ENCODE data around the gene CLPSL2. TPM values are rescaled to one million over a fixed set of nuclear protein-coding genes. Genes with fewer than 3 reads are reported as not detected.

The CLPSL2 gene
- total RNA-seq, 2 donors from 2014 or later, result 1.1 to 2.1 TPM

DNA sequence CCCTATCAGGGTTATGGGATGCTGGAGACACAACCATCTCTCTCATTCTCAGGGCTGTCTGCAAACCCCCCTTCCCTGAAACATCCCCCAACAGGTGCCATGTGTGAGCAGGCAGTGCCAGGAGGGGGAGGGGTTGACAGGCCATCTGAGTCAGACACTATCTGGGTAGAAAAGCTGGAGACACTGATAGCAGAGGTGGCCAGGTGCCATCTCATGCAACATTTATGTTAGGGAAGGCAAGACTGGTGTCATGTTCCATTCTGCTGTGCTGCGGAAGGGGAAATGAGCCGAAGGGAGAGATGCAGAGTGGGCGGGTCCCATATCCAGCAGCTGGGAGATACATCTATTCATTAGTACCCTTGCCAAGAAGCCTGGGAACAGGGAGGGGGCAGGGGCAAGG lies 32.3 kb downstream of the CLPSL2 start:
- Mint-ChIP-seq H3K27me3 (ENCODE audit: insufficient read depth) (peaks cover 3% of the 10 kb centered on the region), H3K36me3 (ENCODE audit: low read depth) (no peaks in the 10 kb centered on the region), H3K4me1 (no peaks in the 10 kb centered on the region), H3K9me3 (no peaks in the 10 kb centered on the region), H3K4me3 (no peak overlapping the region), H3K27ac (no peak overlapping the region)
- Histone ChIP-seq H3K36me3 (ENCODE audit: control insufficient read depth, insufficient read depth, low read length) (no peaks in the 10 kb centered on the region), H3K9me3 (ENCODE audit: control insufficient read depth, low read length) (no peaks in the 10 kb centered on the region), H3K4me3 (ENCODE audit: low read length) (no peak overlapping the region), H3K27ac (ENCODE audit: low read depth, low read length) (no peak overlapping the region), H3K9ac (ENCODE audit: extremely low read depth, low read length, poor library complexity, severe bottlenecking) (no peak overlapping the region), H3K4me1 (ENCODE audit: control insufficient read depth, insufficient read depth, low read length) (no peaks in the 10 kb centered on the region), H3K27me3 (ENCODE audit: control insufficient read depth, insufficient read depth, low read length, poor library complexity, severe bottlenecking) (peaks cover 7% of the 10 kb centered on the region)
- no peak for DNase-seq
- TF ChIP-seq, protein P1, sequence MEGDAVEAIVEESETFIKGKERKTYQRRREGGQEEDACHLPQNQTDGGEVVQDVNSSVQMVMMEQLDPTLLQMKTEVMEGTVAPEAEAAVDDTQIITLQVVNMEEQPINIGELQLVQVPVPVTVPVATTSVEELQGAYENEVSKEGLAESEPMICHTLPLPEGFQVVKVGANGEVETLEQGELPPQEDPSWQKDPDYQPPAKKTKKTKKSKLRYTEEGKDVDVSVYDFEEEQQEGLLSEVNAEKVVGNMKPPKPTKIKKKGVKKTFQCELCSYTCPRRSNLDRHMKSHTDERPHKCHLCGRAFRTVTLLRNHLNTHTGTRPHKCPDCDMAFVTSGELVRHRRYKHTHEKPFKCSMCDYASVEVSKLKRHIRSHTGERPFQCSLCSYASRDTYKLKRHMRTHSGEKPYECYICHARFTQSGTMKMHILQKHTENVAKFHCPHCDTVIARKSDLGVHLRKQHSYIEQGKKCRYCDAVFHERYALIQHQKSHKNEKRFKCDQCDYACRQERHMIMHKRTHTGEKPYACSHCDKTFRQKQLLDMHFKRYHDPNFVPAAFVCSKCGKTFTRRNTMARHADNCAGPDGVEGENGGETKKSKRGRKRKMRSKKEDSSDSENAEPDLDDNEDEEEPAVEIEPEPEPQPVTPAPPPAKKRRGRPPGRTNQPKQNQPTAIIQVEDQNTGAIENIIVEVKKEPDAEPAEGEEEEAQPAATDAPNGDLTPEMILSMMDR (conservative IDR thresholded peaks at IDR 0.05), result no peak
- 73 to 76% methylated on average over 2 to 3 of the region's 3 CpGs for WGBS, 2 experiments (ENCODE audit: insufficient coverage in 1 of 2, insufficient read length in 1 of 2)

DNA sequence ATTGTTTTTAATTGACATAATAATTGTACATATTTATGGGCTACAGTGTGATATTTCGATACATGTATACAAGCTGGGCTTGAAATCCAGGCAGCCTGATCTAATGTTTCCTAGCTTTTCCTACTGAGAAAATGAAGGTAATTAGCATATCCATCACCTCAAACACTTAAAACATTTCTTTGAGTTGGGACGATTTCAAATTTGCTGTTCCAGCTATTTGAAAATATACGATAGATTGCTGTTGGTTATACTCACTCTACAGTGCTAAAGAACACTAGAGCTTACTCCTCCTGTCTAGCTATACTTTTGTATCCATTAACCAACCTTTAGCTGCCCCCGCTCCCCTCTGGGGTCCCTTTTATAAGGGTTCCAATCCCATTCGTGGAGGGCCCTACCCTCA lies 33.4 kb downstream of the CLPSL2 start:
- Histone ChIP-seq H3K36me3 (ENCODE audit: control insufficient read depth, insufficient read depth, low read length) (no peaks in the 10 kb centered on the region), H3K4me3 (ENCODE audit: low read length) (no peak overlapping the region), H3K9me3 (ENCODE audit: control insufficient read depth, low read length) (no peaks in the 10 kb centered on the region), H3K27me3 (ENCODE audit: control insufficient read depth, insufficient read depth, low read length, poor library complexity, severe bottlenecking) (peaks cover 7% of the 10 kb centered on the region), H3K9ac (ENCODE audit: extremely low read depth, low read length, poor library complexity, severe bottlenecking) (no peak overlapping the region), H3K27ac (ENCODE audit: low read depth, low read length) (no peak overlapping the region), H3K4me1 (ENCODE audit: control insufficient read depth, insufficient read depth, low read length) (no peaks in the 10 kb centered on the region)
- DNase-seq, result no peak
- H3K27ac Mint-ChIP-seq, result no peak overlapping the region
- H3K36me3 Mint-ChIP-seq (ENCODE audit: low read depth), result no peaks in the 10 kb centered on the region
- no peaks in the 10 kb centered on the region for H3K9me3 Mint-ChIP-seq
- H3K4me1 Mint-ChIP-seq, result no peaks in the 10 kb centered on the region
- TF ChIP-seq, protein P1 (conservative IDR thresholded peaks at IDR 0.05), result no peak
- H3K27me3 Mint-ChIP-seq (ENCODE audit: insufficient read depth), result peaks cover 3% of the 10 kb centered on the region
- no peak overlapping the region for H3K4me3 Mint-ChIP-seq
- WGBS, 2 experiments (ENCODE audit: insufficient coverage in 1 of 2, insufficient read length in 1 of 2), result 76 to 94% methylated on average over 4 to 5 of the region's 5 CpGs

DNA sequence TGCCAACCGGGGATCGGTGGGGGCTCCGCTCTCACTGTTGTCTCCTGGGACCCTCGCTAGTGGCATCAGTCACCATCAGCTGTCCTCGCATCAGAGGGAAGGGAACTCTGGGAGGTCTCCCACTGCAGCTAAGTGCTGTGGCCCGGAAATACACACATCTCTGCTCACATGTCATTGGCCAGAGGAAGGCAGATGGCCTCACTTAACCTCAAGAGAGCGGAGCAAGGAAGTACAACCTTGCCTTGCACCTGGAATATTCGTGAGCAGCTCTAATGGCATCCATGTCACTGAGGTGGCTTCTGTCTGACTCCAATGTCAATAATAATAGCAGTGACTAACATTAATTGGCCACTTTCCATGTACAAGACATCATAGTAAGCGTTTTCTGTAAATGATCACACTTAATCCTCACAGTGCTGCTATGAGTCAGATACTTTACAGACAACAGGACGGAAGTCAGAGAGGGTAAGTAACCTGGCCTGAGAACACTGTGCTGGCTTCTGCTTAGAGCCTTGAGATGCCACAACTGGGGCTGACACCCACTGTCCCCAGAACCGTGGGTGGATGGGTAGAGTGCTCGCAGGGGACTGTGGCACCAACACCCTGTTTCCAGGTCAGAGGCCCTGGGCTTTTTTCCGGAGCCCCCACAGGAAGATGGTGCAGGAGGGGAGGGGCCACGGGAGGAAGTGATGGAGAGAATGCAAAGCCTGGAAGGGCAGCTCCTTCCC lies 34.7 kb downstream of the CLPSL2 start:
- no peak overlapping the region for H3K27ac Mint-ChIP-seq
- H3K4me1 ChIP-seq (ENCODE audit: control insufficient read depth, insufficient read depth, low read length), result no peaks in the 10 kb centered on the region
- H3K27me3 Mint-ChIP-seq (ENCODE audit: insufficient read depth), result peaks cover 3% of the 10 kb centered on the region
- WGBS, 2 experiments (ENCODE audit: insufficient coverage in 1 of 2, insufficient read length in 1 of 2), result 89 to 91% methylated on average over 10 to 14 of the region's 14 CpGs
- H3K4me3 ChIP-seq (ENCODE audit: low read length), result no peak overlapping the region
- H3K4me3 Mint-ChIP-seq, result no peak overlapping the region
- H3K36me3 Mint-ChIP-seq (ENCODE audit: low read depth), result no peaks in the 10 kb centered on the region
- TF ChIP-seq, protein P1 (conservative IDR thresholded peaks at IDR 0.05), result no peak
- H3K9ac ChIP-seq (ENCODE audit: extremely low read depth, low read length, poor library complexity, severe bottlenecking), result no peak overlapping the region
- H3K27me3 ChIP-seq (ENCODE audit: control insufficient read depth, insufficient read depth, low read length, poor library complexity, severe bottlenecking), result peaks cover 2% of the 10 kb centered on the region
- H3K4me1 Mint-ChIP-seq, result no peaks in the 10 kb centered on the region
- DNase-seq, result no peak
- no peaks in the 10 kb centered on the region for H3K36me3 ChIP-seq (ENCODE audit: control insufficient read depth, insufficient read depth, low read length)
- no peak overlapping the region for H3K27ac ChIP-seq (ENCODE audit: low read depth, low read length)
- no peaks in the 10 kb centered on the region for H3K9me3 ChIP-seq (ENCODE audit: control insufficient read depth, low read length)
- H3K9me3 Mint-ChIP-seq, result no peaks in the 10 kb centered on the region

Data from endodermal cell (in vitro differentiated cells).